ENCODE measurements around the gene ZNF699. TPM values are rescaled to one million over a fixed set of nuclear protein-coding genes. Genes with fewer than 3 reads are reported as not detected.

Gene ZNF699
- total RNA-seq, 1 experiment from 2014 or later: 5.5 TPM

- Histone ChIP-seq H3K27ac (ENCODE audit: low read depth, low read length, poor library complexity, severe bottlenecking) (no peak overlapping the region), H3K27me3 (replicated peaks; ENCODE audit: insufficient read depth, low read depth, low read length, poor library complexity) (no peaks in the 10 kb centered on the region), H3K4me3 (ENCODE audit: low read depth, low read length, poor library complexity, severe bottlenecking) (peak overlapping the region; percentile 89), H3K36me3 (ENCODE audit: insufficient read depth, low read length, poor library complexity, severe bottlenecking) (no peaks in the 10 kb centered on the region), H3K9me3 (ENCODE audit: low read depth, low read length, poor library complexity, severe bottlenecking) (no peaks in the 10 kb centered on the region), H3K4me1 (ENCODE audit: insufficient read depth, low read length, poor library complexity, severe bottlenecking) (peaks cover 6% of the 10 kb centered on the region)
- POLR2A ChIA-PET (ENCODE audit: low non-redundant PET): no interaction called here
- no peak for DNase-seq (ENCODE audit: low spot score)
- CTCF ChIA-PET: no interaction called here
- BruUV-seq (replicated peaks): no TSS peak
- intact Hi-C loops (cut with micrococcal nuclease; ENCODE audit: unreplicated experiment): no loop called here
- TF ChIP-seq CTCF (conservative IDR thresholded peaks at IDR 0.05; ENCODE audit: low read depth, low read length) (no peak), EZH2 (IDR thresholded peaks at IDR 0.05; ENCODE audit: borderline replicate concordance, low read depth, low read length, poor library complexity, severe bottlenecking) (no peak)
Observed at GRCh38 chr19:9308091-9308770, 1.4 kb downstream of the ZNF699 start.

- BruUV-seq (replicated peaks): no TSS peak
- Histone ChIP-seq H3K27ac (ENCODE audit: low read depth, low read length, poor library complexity, severe bottlenecking) (no peak overlapping the region), H3K4me3 (ENCODE audit: low read depth, low read length, poor library complexity, severe bottlenecking) (no peak overlapping the region), H3K9me3 (ENCODE audit: low read depth, low read length, poor library complexity, severe bottlenecking) (peaks cover under 1% of the 10 kb centered on the region), H3K36me3 (ENCODE audit: insufficient read depth, low read length, poor library complexity, severe bottlenecking) (peaks cover 10% of the 10 kb centered on the region), H3K4me1 (ENCODE audit: insufficient read depth, low read length, poor library complexity, severe bottlenecking) (peaks cover 6% of the 10 kb centered on the region), H3K27me3 (replicated peaks; ENCODE audit: insufficient read depth, low read depth, low read length, poor library complexity) (no peaks in the 10 kb centered on the region)
- intact Hi-C loops (cut with micrococcal nuclease; ENCODE audit: unreplicated experiment): no loop called here
- ChIA-PET CTCF (no interaction called here), POLR2A (ENCODE audit: low non-redundant PET) (interaction anchor here (0.7 kb wide), 1 partner anchor 15 kb away, joined by 4 read pairs; no protein-coding TSS in a partner anchor)
- DNase-seq (ENCODE audit: low spot score): no peak
- TF ChIP-seq EZH2 (IDR thresholded peaks at IDR 0.05; ENCODE audit: borderline replicate concordance, low read depth, low read length, poor library complexity, severe bottlenecking) (no peak), CTCF (conservative IDR thresholded peaks at IDR 0.05; ENCODE audit: low read depth, low read length) (no peak)
Observed at GRCh38 chr19:9306443-9306842, 3.2 kb downstream of the ZNF699 start.

- no peak for DNase-seq (ENCODE audit: low spot score)
- no peak overlapping the region for H3K27ac ChIP-seq (ENCODE audit: low read depth, low read length, poor library complexity, severe bottlenecking)
- TF ChIP-seq CTCF (conservative IDR thresholded peaks at IDR 0.05; ENCODE audit: low read depth, low read length): no peak
- no peak for TF ChIP-seq EZH2 (IDR thresholded peaks at IDR 0.05; ENCODE audit: borderline replicate concordance, low read depth, low read length, poor library complexity, severe bottlenecking)
- H3K9me3 ChIP-seq (ENCODE audit: low read depth, low read length, poor library complexity, severe bottlenecking): peaks cover 73% of the 10 kb centered on the region
- intact Hi-C loops (cut with micrococcal nuclease; ENCODE audit: unreplicated experiment): no loop called here
- BruUV-seq (replicated peaks): no TSS peak
- no peaks in the 10 kb centered on the region for H3K27me3 ChIP-seq (replicated peaks; ENCODE audit: insufficient read depth, low read depth, low read length, poor library complexity)
- no peak overlapping the region for H3K4me3 ChIP-seq (ENCODE audit: low read depth, low read length, poor library complexity, severe bottlenecking)
- POLR2A ChIA-PET (ENCODE audit: low non-redundant PET): interaction anchor here (0.6 kb wide), 1 partner anchor 315 kb away, joined by 3 read pairs; no protein-coding TSS in a partner anchor
- no peaks in the 10 kb centered on the region for H3K4me1 ChIP-seq (ENCODE audit: insufficient read depth, low read length, poor library complexity, severe bottlenecking)
- CTCF ChIA-PET: no interaction called here
- peaks cover 55% of the 10 kb centered on the region for H3K36me3 ChIP-seq (ENCODE audit: insufficient read depth, low read length, poor library complexity, severe bottlenecking)
Observed at GRCh38 chr19:9296336-9296735, 13.3 kb downstream of the ZNF699 start.
